ENCODE results near the gene NAA16. TPM values are rescaled to one million over a fixed set of nuclear protein-coding genes. Genes with fewer than 3 reads are reported as not detected.

NAA16 gene
- total RNA-seq, 1 experiment from 2014 or later: 26.7 TPM

GRCh38 chr13:41401366-41401765, 90.3 kb downstream of the NAA16 start:
- H3K79me2 ChIP-seq (ENCODE audit: low read length): no peaks in the 10 kb centered on the region
- H3K9me3 ChIP-seq (ENCODE audit: low read length): no peaks in the 10 kb centered on the region
- DNase-seq: peak; percentile 46
- no peak overlapping the region for H3K9ac ChIP-seq (ENCODE audit: low read length)
- no peaks in the 10 kb centered on the region for H3K9me2 ChIP-seq (replicated peaks; ENCODE audit: insufficient read depth, low read length)
- no peak overlapping the region for H3K27ac ChIP-seq (ENCODE audit: low read length)
- no peak overlapping the region for H3K4me2 ChIP-seq (ENCODE audit: low read depth, low read length, poor library complexity, severe bottlenecking)
- peaks cover 6% of the 10 kb centered on the region; the same call in 1 of the 2 replicates for H3K4me1 ChIP-seq (ENCODE audit: low read length)
- H3K4me3 ChIP-seq (ENCODE audit: low read length): no peak overlapping the region
- no peaks in the 10 kb centered on the region for H3K27me3 ChIP-seq (ENCODE audit: low read length)
- no peak overlapping the region for H2AFZ ChIP-seq (ENCODE audit: low read length)
- H3K36me3 ChIP-seq (ENCODE audit: insufficient read depth, low read length): no peaks in the 10 kb centered on the region
- no peaks in the 10 kb centered on the region for H4K20me1 ChIP-seq (ENCODE audit: insufficient read depth, low read depth, low read length)

DNA sequence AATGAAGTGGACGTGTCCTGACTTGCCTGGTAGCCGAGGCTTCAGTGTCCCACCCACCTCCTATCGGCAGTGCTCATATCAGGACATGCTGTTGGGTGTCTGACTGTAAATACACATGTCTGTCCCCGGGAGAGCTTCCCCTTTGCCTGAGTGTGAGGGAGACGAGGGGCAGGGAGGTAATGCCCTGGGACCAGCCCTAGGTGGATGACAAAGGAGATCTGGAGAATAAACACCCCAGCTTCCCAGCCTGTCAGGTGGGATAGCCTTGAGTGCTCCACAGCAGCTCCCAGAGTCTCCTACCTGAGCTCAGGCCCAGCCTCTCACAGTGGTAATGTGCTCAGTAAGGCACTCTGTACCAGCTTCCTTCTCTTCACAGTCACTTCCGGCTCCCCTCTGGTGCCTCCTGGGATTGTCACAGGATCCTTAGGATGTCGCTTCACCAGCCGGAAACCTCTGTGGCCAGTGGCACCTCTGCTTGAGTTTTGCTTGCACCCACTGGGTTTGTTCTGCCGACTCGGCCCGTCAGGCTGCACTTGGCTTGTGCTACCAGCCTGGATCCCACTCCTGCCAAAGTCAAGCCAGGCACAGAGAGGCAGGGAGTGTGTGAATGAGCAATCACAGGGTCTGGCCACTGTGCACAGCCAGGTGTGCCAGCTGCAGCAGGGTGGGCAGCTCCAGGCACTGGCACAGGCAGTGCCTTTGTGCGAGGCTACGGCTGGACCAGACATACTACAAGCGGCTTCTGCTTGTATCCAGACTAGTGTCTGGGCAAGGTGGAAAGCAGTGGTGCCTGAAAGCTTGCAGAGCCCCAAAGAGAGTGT, 91.8 kb downstream of the NAA16 start:
- no peak overlapping the region for H3K4me3 ChIP-seq (ENCODE audit: low read length)
- H2AFZ ChIP-seq (ENCODE audit: low read length): no peak overlapping the region
- no peaks in the 10 kb centered on the region for H3K36me3 ChIP-seq (ENCODE audit: insufficient read depth, low read length)
- no peak overlapping the region for H3K27ac ChIP-seq (ENCODE audit: low read length)
- DNase-seq: no peak
- no peaks in the 10 kb centered on the region for H3K9me2 ChIP-seq (replicated peaks; ENCODE audit: insufficient read depth, low read length)
- H4K20me1 ChIP-seq (ENCODE audit: insufficient read depth, low read depth, low read length): no peaks in the 10 kb centered on the region
- no peak overlapping the region for H3K9ac ChIP-seq (ENCODE audit: low read length)
- no peaks in the 10 kb centered on the region for H3K27me3 ChIP-seq (ENCODE audit: low read length)
- no peaks in the 10 kb centered on the region for H3K9me3 ChIP-seq (ENCODE audit: low read length)
- H3K79me2 ChIP-seq (ENCODE audit: low read length): no peaks in the 10 kb centered on the region
- H3K4me2 ChIP-seq (ENCODE audit: low read depth, low read length, poor library complexity, severe bottlenecking): no peak overlapping the region
- peaks cover 6% of the 10 kb centered on the region; the same call in 1 of the 2 replicates for H3K4me1 ChIP-seq (ENCODE audit: low read length)

GRCh38 chr13:41403983-41404382, 92.9 kb downstream of the NAA16 start:
- H3K9me3 ChIP-seq (ENCODE audit: low read length): no peaks in the 10 kb centered on the region
- H3K36me3 ChIP-seq (ENCODE audit: insufficient read depth, low read length): no peaks in the 10 kb centered on the region
- H3K9ac ChIP-seq (ENCODE audit: low read length): no peak overlapping the region
- no peaks in the 10 kb centered on the region for H4K20me1 ChIP-seq (ENCODE audit: insufficient read depth, low read depth, low read length)
- no peak for DNase-seq
- H3K4me3 ChIP-seq (ENCODE audit: low read length): no peak overlapping the region
- no peaks in the 10 kb centered on the region for H3K27me3 ChIP-seq (ENCODE audit: low read length)
- no peaks in the 10 kb centered on the region for H3K9me2 ChIP-seq (replicated peaks; ENCODE audit: insufficient read depth, low read length)
- no peak overlapping the region for H3K4me2 ChIP-seq (ENCODE audit: low read depth, low read length, poor library complexity, severe bottlenecking)
- no peak overlapping the region for H3K27ac ChIP-seq (ENCODE audit: low read length)
- peaks cover 6% of the 10 kb centered on the region; the same call in 1 of the 2 replicates for H3K4me1 ChIP-seq (ENCODE audit: low read length)
- no peak overlapping the region for H2AFZ ChIP-seq (ENCODE audit: low read length)
- H3K79me2 ChIP-seq (ENCODE audit: low read length): no peaks in the 10 kb centered on the region

DNA sequence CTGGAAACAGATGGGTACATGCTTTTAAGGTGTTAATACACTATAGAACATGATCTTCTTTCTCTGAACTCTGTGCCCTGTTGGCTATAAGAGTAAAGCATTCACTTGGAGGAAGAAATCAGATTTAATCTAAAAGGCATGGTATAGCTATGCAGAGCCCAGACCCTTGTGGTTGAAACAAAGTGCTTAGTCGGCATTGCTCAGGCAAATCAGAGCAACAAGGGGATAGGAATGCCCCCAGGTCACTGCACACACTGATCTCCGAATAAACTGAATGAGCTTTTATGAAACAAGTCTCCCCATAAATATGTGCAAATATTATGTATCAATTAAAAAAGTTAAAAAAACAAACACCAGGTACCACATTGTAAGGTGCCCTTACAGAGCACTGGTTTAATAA, 94.3 kb downstream of the NAA16 start:
- Histone ChIP-seq H2AFZ (ENCODE audit: low read length) (no peak overlapping the region), H3K9ac (ENCODE audit: low read length) (no peak overlapping the region), H3K36me3 (ENCODE audit: insufficient read depth, low read length) (no peaks in the 10 kb centered on the region), H3K4me1 (ENCODE audit: low read length) (peaks cover 6% of the 10 kb centered on the region; the same call in 1 of the 2 replicates), H3K27ac (ENCODE audit: low read length) (no peak overlapping the region), H3K4me2 (ENCODE audit: low read depth, low read length, poor library complexity, severe bottlenecking) (no peak overlapping the region), H3K27me3 (ENCODE audit: low read length) (no peaks in the 10 kb centered on the region), H3K9me2 (replicated peaks; ENCODE audit: insufficient read depth, low read length) (no peaks in the 10 kb centered on the region), H3K4me3 (ENCODE audit: low read length) (no peak overlapping the region), H3K79me2 (ENCODE audit: low read length) (no peaks in the 10 kb centered on the region), H3K9me3 (ENCODE audit: low read length) (no peaks in the 10 kb centered on the region), H4K20me1 (ENCODE audit: insufficient read depth, low read depth, low read length) (no peaks in the 10 kb centered on the region)
- DNase-seq: no peak

DNA sequence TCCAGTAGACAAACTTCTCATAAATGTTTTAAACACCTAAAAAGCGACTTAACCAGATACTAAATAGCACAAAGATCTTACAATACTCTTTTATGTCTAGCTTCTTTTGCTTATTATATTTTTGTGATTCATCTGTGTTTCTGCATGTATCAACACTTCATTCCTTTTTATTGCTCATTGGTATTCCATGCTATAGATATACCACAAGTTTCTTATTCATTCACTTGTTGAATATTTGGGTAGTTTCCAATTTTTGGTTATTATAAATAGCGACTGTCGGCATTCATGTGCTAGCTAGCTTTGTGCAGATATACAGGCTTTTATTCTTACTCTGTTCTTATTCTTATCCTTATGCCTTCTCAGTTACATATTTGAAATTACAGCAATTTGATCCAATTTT, 96.3 kb downstream of the NAA16 start:
- no peak overlapping the region for H3K9ac ChIP-seq (ENCODE audit: low read length)
- no peaks in the 10 kb centered on the region for H3K36me3 ChIP-seq (ENCODE audit: insufficient read depth, low read length)
- no peak overlapping the region for H3K4me3 ChIP-seq (ENCODE audit: low read length)
- no peak overlapping the region for H2AFZ ChIP-seq (ENCODE audit: low read length)
- no peak overlapping the region for H3K27ac ChIP-seq (ENCODE audit: low read length)
- peaks cover 16% of the 10 kb centered on the region for H3K4me1 ChIP-seq (ENCODE audit: low read length)
- no peak overlapping the region for H3K4me2 ChIP-seq (ENCODE audit: low read depth, low read length, poor library complexity, severe bottlenecking)
- no peaks in the 10 kb centered on the region for H3K9me3 ChIP-seq (ENCODE audit: low read length)
- H3K27me3 ChIP-seq (ENCODE audit: low read length): no peaks in the 10 kb centered on the region
- no peak for DNase-seq
- H3K79me2 ChIP-seq (ENCODE audit: low read length): no peaks in the 10 kb centered on the region
- H4K20me1 ChIP-seq (ENCODE audit: insufficient read depth, low read depth, low read length): no peaks in the 10 kb centered on the region
- no peaks in the 10 kb centered on the region for H3K9me2 ChIP-seq (replicated peaks; ENCODE audit: insufficient read depth, low read length)

GRCh38 chr13:41408121-41408520, 97.1 kb downstream of the NAA16 start:
- Histone ChIP-seq H3K27me3 (ENCODE audit: low read length) (no peaks in the 10 kb centered on the region), H4K20me1 (ENCODE audit: insufficient read depth, low read depth, low read length) (no peaks in the 10 kb centered on the region), H3K9me3 (ENCODE audit: low read length) (no peaks in the 10 kb centered on the region), H3K4me3 (ENCODE audit: low read length) (no peak overlapping the region), H3K27ac (ENCODE audit: low read length) (no peak overlapping the region), H3K36me3 (ENCODE audit: insufficient read depth, low read length) (no peaks in the 10 kb centered on the region), H3K4me1 (ENCODE audit: low read length) (peaks cover 16% of the 10 kb centered on the region), H2AFZ (ENCODE audit: low read length) (no peak overlapping the region), H3K9me2 (replicated peaks; ENCODE audit: insufficient read depth, low read length) (no peaks in the 10 kb centered on the region), H3K9ac (ENCODE audit: low read length) (no peak overlapping the region), H3K4me2 (ENCODE audit: low read depth, low read length, poor library complexity, severe bottlenecking) (no peak overlapping the region), H3K79me2 (ENCODE audit: low read length) (no peaks in the 10 kb centered on the region)
- DNase-seq: no peak

- Histone ChIP-seq H3K4me1 (ENCODE audit: low read length) (peaks cover 16% of the 10 kb centered on the region), H3K9me3 (ENCODE audit: low read length) (no peaks in the 10 kb centered on the region), H4K20me1 (ENCODE audit: insufficient read depth, low read depth, low read length) (no peaks in the 10 kb centered on the region), H3K36me3 (ENCODE audit: insufficient read depth, low read length) (no peaks in the 10 kb centered on the region), H3K4me2 (ENCODE audit: low read depth, low read length, poor library complexity, severe bottlenecking) (no peak overlapping the region), H3K9ac (ENCODE audit: low read length) (no peak overlapping the region), H3K79me2 (ENCODE audit: low read length) (no peaks in the 10 kb centered on the region), H3K27me3 (ENCODE audit: low read length) (no peaks in the 10 kb centered on the region), H3K9me2 (replicated peaks; ENCODE audit: insufficient read depth, low read length) (no peaks in the 10 kb centered on the region), H2AFZ (ENCODE audit: low read length) (no peak overlapping the region), H3K4me3 (ENCODE audit: low read length) (no peak overlapping the region), H3K27ac (ENCODE audit: low read length) (no peak overlapping the region)
- DNase-seq: no peak
Measured at GRCh38 chr13:41408746-41409145, 97.7 kb downstream of the NAA16 start.

- no peak for DNase-seq
- H3K4me1 ChIP-seq (ENCODE audit: low read length): peaks cover 11% of the 10 kb centered on the region
- no peak overlapping the region for H3K4me3 ChIP-seq (ENCODE audit: low read length)
- H3K4me2 ChIP-seq (ENCODE audit: low read depth, low read length, poor library complexity, severe bottlenecking): no peak overlapping the region
- no peaks in the 10 kb centered on the region for H3K79me2 ChIP-seq (ENCODE audit: low read length)
- H3K27ac ChIP-seq (ENCODE audit: low read length): no peak overlapping the region
- H3K9me3 ChIP-seq (ENCODE audit: low read length): no peaks in the 10 kb centered on the region
- H3K9me2 ChIP-seq (replicated peaks; ENCODE audit: insufficient read depth, low read length): no peaks in the 10 kb centered on the region
- H2AFZ ChIP-seq (ENCODE audit: low read length): no peak overlapping the region
- H3K36me3 ChIP-seq (ENCODE audit: insufficient read depth, low read length): no peaks in the 10 kb centered on the region
- no peaks in the 10 kb centered on the region for H4K20me1 ChIP-seq (ENCODE audit: insufficient read depth, low read depth, low read length)
- H3K9ac ChIP-seq (ENCODE audit: low read length): no peak overlapping the region
- H3K27me3 ChIP-seq (ENCODE audit: low read length): no peaks in the 10 kb centered on the region
Measured at GRCh38 chr13:41409611-41410010, 98.5 kb downstream of the NAA16 start.
